ENCODE data around the gene KIF2B.

DNA sequence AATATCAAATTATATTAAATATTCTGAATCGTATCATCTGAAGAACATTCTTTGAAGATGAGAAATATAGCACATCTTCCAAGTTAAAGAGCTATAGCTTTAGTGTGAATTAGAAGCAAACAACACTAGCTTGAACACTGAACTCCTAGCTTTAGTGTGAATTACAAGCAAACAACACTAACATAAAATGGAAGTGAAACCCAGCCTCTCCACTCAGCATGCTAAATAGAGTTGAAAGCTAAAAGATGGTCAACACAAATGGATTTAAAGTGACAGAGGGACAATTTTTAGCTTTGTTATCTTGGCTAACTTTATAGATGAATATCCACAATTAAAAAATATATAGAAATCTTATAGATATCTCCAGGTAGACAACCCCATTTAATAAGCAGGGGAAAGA is 4.5 kb upstream of the KIF2B start:
- TF ChIP-seq, protein P1, sequence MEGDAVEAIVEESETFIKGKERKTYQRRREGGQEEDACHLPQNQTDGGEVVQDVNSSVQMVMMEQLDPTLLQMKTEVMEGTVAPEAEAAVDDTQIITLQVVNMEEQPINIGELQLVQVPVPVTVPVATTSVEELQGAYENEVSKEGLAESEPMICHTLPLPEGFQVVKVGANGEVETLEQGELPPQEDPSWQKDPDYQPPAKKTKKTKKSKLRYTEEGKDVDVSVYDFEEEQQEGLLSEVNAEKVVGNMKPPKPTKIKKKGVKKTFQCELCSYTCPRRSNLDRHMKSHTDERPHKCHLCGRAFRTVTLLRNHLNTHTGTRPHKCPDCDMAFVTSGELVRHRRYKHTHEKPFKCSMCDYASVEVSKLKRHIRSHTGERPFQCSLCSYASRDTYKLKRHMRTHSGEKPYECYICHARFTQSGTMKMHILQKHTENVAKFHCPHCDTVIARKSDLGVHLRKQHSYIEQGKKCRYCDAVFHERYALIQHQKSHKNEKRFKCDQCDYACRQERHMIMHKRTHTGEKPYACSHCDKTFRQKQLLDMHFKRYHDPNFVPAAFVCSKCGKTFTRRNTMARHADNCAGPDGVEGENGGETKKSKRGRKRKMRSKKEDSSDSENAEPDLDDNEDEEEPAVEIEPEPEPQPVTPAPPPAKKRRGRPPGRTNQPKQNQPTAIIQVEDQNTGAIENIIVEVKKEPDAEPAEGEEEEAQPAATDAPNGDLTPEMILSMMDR (conservative IDR thresholded peaks at IDR 0.05) = no peak
- no peak for TF ChIP-seq EZH2 (IDR thresholded peaks at IDR 0.05; ENCODE audit: low read depth)
